GM19193 (cell line): ENCODE measurements around the gene FHOD3.

Experiments
- POLR2A ChIP-seq: IDR thresholded peaks from 4 replicates; pipeline ENCODE4 v1.6.1; 2011; ENCODE audit not compliant: insufficient read depth, insufficient read length; ENCODE audit errors: extremely low read depth

Gene FHOD3

DNA sequence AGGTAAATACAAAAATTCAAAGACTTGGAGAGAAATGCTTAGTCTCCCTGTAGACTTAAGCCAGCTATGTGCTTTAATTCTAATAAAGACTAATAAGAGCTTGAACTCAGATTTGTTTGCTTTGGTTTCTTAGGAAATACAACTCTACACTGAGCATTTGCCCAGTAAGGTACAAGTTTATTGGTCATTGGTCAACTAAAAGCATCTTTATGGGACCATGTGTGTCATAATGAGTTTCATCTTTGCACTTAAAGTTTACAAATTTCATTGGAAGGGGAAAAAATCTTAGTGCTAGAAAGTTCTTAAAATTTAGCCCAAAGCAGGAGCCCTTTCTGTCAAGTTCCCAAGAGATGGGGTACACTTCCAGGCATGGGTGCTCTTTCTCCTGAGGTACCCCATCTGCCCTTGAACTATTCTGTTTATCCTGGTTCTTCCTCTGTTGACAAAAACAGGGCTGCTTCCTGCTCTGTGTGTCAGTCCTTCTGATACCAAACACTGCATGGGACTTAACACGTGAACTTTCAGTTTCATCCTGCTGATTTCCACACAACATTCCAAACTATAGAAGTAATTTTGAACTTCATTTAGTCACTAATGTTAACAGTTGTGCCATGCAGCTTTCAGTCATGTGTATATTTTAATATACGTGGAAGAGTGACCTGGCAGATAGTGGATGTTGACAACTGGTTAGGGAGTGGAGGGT, 331.1 kb downstream of the FHOD3 start:
- no peak for TF ChIP-seq POLR2A

DNA sequence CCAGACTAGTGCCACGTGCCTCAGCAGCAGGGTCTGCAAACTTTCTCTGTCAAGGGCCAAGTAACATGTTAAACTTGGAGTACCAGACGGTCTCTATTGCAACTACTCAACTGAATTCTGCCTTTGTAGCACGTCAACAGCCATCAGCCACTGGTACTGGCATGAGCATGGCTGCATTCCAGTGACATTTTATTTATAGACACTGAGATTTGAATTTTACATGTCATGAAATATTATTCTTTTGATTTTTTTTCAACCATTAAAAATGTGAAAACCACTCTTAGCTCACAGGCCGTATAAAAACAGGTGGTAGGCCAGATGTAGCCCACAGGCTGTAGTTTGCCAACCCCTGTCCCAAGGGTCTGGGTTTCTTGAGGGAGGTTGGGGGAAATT, 331.6 kb downstream of the FHOD3 start:
- no peak for TF ChIP-seq POLR2A

DNA sequence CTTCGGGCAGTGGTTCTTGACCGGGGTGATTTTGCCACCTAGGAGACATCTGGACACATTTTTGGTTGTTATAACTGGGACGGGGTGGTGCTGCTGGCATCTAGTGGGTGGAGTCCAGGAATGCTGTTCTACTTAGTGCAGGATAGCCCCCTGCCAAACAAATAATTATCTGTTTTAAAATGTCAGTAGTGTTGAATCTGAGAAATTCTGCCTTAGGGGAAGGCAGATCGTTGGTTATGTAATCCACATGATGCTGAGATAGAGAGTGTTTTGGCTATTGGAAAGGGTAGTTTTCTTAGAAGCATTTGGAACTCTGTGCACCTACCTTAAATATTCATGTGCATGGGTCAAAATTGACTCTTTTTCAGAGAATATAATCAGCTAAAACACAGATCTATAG, 332.3 kb downstream of the FHOD3 start:
- no peak for TF ChIP-seq POLR2A

DNA sequence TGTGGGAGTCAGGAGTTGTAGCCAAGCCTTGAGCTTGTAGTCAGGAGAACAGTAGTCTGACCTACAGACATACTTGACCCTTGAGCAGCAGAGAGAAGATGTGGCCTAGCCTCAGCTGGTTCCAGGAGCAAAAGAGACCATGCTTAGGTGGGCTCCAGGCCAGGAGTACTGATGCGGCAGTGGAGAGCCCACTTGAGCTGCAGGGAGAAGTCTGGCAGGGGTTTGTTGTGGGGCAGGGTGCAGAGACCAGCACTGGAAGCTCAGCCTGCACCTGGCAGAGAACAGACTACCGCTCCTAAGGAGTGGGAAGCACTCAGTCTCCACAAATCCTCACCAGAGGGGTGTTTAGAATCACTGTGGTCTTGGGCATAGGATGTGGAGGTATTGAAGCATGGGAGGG, 333.4 kb downstream of the FHOD3 start:
- TF ChIP-seq POLR2A = no peak

DNA sequence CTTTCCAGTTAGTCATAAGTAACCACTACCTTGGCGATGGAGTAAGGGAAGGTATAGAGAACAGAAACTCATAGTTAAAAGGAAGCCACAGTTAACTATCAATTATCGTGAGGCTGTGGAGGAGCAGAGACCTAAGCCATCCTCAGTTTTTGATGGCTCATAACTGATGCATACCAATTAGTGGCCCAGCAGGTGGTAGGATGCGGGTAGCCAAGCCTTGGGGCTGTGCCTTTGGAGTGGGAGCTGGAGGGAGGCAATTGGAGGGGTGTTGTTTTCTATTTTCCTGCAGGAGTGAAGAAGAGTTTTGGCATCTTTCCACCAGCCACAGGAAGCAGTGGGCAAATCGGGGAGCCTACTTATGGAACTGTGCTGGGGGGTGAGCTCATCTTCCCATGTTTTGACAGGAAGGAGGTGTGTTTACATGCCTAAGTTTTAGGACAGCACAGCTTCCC, 336.5 kb downstream of the FHOD3 start:
- TF ChIP-seq POLR2A = no peak

DNA sequence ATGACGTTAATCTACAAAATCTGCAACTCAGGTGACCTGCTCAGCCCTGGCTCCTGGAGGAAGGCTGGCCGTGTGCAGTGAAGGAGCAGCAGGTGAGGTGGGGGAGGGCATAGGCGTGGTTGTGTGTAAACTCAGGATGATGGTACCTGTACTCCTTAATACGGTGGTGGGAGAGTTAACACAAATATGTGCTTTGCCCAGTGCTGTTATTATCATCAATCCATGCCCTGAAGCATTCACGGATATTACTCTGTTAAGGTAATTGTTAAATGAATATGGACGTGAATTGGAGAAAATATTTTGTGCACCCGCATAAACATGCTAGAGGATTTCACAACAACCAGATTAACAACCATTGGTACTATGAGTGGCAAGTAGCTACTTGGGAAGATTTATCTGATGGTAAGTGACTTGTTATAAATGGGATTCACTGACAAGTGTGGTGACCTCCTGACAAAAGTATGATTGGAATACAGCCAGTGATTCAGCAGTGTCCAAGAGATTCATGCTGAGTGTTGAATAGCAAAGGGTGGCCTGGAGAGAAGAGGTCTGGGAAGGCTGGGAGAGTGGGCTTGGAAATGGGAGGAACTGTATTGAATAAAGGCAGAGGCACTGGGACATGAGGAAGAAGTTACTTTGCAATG, 337.2 kb downstream of the FHOD3 start:
- no peak for TF ChIP-seq POLR2A

DNA sequence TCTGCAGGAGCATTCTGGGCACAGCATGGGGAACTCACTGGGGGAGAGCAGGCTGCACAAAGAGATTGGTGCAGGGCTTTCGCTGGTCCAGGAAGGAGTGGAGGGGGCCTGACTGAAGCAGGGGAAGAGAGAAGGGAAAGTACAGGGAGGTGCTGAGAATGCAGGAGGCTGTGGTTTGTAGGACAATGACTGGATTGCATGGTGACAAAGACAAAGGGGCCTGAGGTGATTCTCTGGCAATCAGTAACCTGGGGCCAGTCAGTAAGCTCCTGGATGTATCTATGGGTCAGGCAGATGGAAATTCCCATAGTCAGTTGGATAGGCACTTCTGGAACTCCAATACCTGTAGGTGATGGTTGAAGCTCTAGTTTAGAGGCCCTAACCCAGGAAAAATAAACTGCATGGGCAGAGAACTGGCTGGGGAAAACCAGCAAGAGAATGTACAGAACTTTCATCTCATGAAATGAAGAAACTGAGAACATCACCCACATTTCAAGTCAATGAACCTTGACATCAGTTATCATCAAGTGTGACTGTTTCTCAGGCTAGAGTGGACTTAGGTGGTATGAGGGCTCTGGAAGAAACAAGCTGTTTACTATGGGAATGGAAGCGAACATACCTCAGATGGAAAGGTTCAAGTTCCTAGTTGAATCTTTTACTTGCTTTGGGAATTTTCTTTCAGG, 338.0 kb downstream of the FHOD3 start:
- TF ChIP-seq POLR2A = no peak

DNA sequence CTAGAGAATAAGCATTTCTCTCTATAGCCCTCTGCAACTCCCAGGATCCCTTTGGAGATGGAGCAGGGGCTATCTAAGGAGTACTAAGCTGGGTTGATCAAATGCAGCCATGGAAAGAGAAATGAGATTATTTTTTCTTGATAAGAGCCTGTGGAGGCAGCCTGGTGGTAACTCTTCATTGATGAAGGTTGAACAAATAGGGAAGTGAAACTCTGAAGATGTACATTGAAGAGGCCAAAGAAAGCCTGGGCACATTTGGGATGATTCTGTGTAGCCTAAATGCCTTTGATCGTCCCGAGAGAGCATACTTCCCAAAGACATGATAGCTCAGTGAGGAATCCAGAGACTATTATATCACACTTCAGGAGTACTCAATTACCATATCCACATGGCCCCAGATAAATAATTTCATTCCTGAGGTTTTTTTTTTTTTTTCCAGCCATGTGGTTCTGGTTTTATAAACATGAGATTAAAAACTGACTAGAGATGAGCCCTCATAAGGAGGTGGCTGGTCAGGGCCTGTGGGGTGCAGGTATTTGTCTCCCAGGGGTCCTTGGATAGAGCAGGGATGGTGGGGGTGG, 338.8 kb downstream of the FHOD3 start:
- TF ChIP-seq POLR2A = no peak

DNA sequence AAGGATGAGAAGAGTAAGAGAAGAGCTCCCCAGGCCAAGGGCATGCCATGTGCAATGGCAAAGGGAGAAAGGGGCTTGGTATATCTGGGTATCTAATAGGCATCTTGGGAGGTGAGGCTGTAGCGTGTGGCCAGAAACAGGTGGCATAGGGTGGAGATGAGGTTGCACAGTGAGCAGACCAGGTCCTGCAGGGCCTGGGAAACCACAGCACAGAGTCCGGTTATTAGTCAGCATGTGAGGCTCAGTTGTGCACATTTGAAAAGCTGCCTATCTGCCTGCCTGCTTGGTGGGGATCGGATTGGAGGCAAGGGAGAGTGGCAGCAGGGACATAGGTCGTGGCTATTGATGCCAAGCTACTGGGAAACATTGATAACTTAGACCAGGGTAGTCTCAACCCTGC, 340.7 kb downstream of the FHOD3 start:
- no peak for TF ChIP-seq POLR2A

DNA sequence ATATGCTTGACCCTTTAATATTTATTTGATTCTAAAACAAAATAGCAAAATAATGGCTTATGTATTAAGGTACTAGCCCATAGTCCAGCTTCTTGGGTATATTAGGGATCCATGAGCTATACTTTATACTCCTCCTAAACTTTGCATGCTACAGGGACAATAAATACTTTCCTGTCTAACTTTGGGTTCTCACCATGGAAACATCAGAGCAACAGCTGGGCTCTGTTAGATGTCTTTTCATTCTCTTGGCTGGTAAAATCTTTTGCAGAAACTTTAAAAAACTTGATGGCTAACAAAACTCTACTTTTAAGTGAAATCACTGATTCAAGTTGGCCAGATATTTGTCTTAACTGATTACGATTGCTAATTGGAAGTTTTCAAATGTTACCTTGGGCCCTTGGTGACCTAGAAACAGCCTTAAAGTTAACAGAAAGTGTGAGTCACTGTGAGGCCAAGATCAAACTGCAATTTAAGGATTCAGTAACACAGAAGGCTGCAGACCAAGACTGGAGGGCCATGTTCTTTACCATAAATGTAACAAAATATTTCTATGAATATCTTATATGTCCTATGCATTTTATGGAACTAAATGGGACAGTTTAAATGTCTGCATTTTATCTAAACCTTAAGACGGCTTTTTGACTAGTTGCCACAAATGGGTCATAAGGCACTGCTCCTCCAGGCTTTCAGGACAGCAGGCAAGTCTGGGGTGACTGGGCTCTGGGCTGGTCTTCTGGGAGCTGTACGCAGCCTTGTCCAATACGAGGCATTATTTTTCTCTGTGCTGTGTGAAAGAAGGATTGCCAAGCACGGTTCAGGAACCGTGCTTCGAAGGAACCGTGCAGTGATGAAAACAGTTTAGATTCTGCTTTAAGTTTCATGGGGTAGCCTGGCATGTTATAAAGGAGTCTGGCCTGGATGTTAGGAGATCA, 342.8 kb downstream of the FHOD3 start:
- TF ChIP-seq POLR2A = no peak

DNA sequence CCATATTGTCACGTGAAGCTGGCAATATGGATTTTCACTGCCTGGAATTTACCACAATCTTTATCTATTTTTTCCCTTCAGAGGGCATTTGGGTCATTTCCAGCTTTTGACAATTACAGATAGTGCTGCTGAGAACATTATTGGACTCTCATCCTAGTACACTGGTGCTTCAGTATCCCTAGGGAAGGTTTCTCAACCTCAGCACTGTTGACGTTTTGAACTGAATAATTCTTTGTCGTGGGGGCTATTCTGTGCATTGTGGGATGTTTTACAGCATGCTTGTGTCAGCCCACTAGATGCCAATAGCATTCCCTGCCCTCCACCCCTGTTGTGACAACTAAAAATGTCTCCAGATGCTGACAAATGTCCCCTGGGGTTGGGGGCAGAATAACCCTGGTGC, 345.5 kb downstream of the FHOD3 start:
- no peak for TF ChIP-seq POLR2A

DNA sequence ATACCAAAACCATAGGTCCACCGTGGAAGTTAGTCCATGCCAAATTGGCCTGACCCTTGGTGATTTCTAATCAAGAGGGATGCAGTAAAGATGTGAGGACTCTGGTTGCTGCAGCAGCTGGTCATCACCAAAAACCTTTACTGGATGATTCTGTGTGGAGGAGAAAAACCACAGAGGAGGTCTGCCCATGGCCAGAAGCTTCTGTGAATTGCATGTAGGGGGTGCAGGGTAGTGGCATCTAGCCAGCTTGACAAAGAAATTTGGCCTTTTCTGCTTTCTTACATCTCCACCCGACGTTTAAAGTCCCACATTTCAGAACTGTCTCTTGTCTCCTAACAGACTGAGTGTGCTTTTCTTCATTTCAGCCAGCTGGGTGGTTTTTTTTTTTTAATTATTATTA, 351.3 kb downstream of the FHOD3 start:
- TF ChIP-seq POLR2A = no peak

DNA sequence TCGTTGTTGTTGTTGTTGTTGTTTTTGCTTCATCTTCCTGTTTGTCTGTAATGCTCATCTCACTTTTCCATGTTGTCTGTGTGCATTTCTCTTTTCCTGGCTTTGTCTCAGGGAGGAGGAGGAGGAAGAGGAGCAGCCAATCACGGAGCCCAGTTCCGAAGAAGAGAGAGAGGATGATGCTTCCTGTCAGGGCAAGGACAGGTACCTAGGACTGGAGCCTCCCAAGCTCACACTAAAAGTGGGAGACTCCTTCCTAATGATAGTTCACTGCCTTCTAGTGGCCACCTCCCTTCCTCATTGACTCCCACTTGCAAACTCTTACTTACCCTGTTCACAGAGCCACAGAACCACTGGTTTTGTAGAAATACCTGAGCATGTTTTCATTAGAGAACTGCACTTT, 351.7 kb downstream of the FHOD3 start:
- no peak for TF ChIP-seq POLR2A

DNA sequence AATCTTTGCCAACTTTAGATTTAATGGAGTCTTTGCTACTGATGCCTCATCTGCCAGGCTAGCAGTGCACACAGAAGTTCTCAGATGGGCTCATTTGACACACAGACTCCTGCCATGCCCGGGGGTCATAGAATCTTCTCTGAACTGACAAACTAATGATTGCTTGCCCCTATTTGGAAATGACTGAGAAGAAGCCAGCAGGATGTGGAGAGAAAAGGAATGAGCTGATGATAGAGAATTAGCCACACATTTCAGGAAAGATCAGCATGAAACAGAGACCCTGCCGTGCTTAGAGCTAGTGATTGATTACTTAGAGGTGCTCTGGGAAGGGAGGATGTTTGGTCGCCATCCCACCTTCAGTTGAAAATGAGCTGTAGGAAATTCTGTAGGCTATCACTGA, 352.8 kb downstream of the FHOD3 start:
- TF ChIP-seq POLR2A = no peak

DNA sequence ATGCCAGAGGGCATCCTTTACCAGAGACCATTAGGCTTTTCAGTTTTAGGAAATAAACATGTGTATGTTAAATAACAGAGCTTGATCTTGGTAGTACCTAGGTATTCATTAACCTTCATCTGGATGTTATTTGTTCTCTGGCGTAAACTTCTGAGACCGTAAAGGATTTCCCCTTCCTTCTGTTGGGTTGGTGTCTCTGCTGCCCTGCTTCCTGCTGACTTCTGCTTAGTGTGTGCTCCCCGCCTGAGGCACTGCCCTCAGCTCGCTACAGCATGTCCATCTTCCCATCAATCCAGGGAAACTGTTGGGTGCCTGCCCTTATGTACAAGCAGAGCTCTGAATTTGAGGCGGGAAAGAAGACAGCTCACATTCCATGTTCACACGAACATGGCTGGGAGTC, 353.4 kb downstream of the FHOD3 start:
- no peak for TF ChIP-seq POLR2A

DNA sequence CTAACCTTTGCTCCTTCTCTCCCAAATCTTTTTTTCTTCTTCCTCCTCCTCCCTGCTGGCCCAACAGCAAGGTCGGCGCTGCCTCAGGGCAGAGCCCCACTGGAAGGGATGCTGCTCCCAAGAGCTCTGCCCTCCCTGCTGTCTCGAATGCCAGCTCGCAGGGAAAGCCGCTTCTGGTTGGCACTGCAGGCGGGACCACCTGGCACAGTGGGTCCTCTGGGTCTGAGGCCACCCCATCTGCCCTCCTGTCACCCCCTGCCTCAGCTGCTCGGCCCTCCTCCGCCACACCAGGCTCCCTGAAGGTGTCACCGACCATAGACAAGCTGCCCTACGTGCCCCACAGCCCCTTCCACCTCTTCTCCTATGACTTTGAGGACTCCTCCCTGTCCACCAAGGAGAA, 355.0 kb downstream of the FHOD3 start:
- TF ChIP-seq POLR2A = no peak
